Measurements from ENCODE around the gene CNTNAP1.

Gene CNTNAP1

DNA sequence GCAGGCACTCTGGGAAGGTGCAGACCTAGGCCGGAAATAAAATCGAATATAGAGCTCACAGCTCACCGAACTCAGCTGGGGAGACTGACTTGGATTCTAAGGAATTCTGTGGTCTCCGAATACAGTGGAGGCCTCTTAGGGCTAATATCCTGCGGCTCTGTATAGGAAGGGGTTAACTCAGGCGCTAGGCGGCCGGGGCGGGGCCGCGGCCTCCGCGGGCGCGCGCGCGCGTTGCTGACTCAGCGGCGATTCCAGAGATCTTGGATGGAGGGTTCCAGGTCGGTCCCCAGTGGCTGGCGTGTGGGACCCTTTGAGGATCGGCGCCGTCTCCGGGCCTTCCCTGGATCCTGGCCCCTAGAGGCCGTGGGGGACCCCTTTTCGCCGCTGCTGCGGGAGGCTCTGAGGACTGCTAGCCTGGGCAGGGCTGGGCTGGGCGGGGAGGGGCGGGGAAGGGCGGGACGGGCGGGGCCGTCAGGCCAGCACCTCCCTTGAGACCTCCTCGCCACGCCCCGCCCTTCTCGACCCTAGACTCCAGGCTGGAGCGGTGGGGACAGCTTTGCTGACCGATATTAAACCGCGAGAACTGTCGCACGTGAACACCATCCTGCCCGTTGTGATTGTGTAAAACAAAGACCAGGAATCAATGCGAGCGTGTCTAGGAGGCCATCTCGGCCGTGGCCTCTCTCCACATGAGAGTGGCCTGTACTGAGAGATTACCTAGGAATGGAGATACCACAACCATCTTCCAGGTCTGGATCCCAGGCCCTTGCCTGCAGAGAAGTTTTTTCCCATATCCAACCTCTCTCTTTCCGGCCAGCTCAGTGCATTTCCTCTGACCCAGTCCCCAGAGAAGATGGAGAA, 4.2 kb upstream of the CNTNAP1 start:
- H3K4me3 ChIP-seq (ENCODE audit: low read depth, low read length) = peak overlapping the region; percentile 73
- peaks cover 2% of the 10 kb centered on the region; the same call in 1 of the 2 replicates for H3K36me3 ChIP-seq (ENCODE audit: insufficient read depth, low read length)
- peak overlapping the region; percentile 91 for H3K27ac ChIP-seq (ENCODE audit: low read depth, low read length)
- H3K27me3 ChIP-seq (ENCODE audit: insufficient read depth, low read length) = no peaks in the 10 kb centered on the region
- peak overlapping the region; percentile 84 for H2AFZ ChIP-seq (ENCODE audit: low read length, unreplicated experiment)
- peaks cover 27% of the 10 kb centered on the region for H3K79me2 ChIP-seq (ENCODE audit: control insufficient read depth, insufficient read depth, low read length, unreplicated experiment)
- H3K4me1 ChIP-seq (ENCODE audit: control insufficient read depth, insufficient read depth, low read length, unreplicated experiment) = peaks cover 46% of the 10 kb centered on the region

DNA sequence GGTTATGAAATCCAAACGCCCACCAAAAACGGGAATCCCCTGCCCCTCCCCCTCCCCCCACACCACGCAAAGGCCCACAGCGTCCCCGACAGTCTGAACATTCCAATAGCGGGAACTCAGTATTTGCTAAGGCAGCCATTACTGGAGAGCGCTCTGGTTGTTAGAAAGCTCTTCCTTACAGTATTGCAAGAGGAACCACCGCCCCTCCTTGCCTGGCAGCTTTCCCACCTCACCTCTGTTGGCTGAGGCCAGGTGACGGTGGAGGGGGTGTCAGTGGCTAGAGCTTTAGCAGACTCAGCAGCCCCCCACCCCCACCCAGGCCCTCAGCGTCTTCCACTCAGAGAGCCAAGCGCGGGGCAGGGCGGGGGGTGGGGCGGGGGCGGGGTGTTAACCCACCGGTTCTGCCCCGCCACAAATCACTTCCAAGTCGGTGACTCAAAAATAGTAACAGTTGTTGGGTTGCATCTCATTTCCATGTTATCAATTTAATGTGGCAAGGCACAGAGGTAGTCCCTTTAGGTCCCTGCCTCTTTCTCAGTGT, 3.3 kb upstream of the CNTNAP1 start:
- Histone ChIP-seq H3K27me3 (ENCODE audit: insufficient read depth, low read length) (no peaks in the 10 kb centered on the region), H3K4me1 (ENCODE audit: control insufficient read depth, insufficient read depth, low read length, unreplicated experiment) (peaks cover 48% of the 10 kb centered on the region), H2AFZ (ENCODE audit: low read length, unreplicated experiment) (peak overlapping the region; percentile 74), H3K4me3 (ENCODE audit: low read depth, low read length) (peak overlapping the region; percentile 73), H3K27ac (ENCODE audit: low read depth, low read length) (peak overlapping the region; percentile 91), H3K79me2 (ENCODE audit: control insufficient read depth, insufficient read depth, low read length, unreplicated experiment) (peaks cover 30% of the 10 kb centered on the region), H3K36me3 (ENCODE audit: insufficient read depth, low read length) (no peaks in the 10 kb centered on the region)

DNA sequence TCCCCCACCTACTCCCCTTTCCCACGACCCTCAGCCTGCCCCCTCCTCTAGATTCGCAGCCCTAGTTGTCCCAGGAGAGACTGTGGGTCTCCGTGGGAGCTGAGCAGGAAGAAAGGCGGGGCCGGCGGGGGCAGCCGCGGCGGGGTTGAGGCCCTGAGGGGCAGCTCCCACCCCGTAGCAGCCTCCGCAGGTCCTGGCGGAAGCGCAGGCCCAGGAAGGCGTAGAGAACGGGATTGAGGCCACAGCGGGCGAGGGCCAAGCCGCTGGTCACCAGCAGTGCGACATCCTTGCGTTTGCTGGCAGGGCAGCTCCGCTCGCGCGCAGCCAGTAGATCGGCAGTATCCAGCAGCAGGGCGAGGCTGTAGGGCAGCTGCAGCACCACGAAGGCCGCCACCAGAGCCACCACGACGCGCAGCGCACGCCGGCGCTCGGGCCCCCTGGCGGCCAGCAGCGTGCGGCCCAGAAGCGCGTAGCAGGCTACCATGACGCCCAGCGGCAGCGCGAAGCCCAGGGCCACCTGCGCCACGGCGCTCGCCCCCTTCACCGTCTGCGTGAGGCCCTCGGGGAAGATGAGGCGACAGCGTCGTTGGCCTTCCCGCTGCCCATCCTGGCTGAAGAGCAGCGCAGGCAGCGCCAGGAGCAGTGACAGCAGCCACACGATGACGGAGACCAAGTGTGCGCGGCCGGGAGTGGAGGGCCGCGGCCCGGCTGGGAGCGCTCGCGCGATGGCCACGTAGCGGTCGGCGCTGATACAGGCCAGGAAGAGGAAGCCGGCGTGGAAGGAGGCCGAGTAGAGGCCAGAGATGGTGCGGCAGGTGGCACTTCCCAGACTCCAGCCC, 2.6 kb upstream of the CNTNAP1 start:
- Histone ChIP-seq H3K27me3 (ENCODE audit: insufficient read depth, low read length) (no peaks in the 10 kb centered on the region), H3K4me3 (ENCODE audit: low read depth, low read length) (peak overlapping the region; percentile 73), H3K27ac (ENCODE audit: low read depth, low read length) (peak overlapping the region; percentile 91), H2AFZ (ENCODE audit: low read length, unreplicated experiment) (peak overlapping the region; percentile 74), H3K36me3 (ENCODE audit: insufficient read depth, low read length) (no peaks in the 10 kb centered on the region), H3K79me2 (ENCODE audit: control insufficient read depth, insufficient read depth, low read length, unreplicated experiment) (peaks cover 28% of the 10 kb centered on the region), H3K4me1 (ENCODE audit: control insufficient read depth, insufficient read depth, low read length, unreplicated experiment) (peaks cover 42% of the 10 kb centered on the region)

DNA sequence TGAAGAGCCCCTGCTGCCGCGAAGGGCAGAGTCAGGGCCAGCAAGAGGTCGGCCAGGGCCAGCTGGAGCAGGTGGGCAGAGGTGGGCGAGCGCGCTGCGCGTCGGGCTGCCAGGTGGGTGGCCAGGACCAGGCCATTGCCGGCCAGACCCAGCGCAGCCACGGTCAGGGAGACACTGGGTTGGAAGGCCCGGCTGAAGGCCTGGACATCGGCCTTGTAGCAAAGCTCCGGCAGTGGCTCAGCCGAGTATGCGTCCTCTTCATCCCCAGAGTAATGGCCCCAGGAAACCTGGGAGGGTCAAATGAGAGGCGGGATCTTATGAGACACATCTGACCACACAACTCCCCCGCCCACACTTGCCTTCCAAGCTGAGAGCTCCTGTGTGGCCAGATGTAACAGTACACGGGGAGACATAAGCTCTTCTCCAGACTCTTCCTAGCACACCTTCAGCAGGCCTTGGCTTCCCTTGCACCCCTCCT, 2.0 kb upstream of the CNTNAP1 start:
- Histone ChIP-seq H2AFZ (ENCODE audit: low read length, unreplicated experiment) (peak overlapping the region; percentile 74), H3K4me3 (ENCODE audit: low read depth, low read length) (peak overlapping the region; percentile 73), H3K27me3 (ENCODE audit: insufficient read depth, low read length) (no peaks in the 10 kb centered on the region)

DNA sequence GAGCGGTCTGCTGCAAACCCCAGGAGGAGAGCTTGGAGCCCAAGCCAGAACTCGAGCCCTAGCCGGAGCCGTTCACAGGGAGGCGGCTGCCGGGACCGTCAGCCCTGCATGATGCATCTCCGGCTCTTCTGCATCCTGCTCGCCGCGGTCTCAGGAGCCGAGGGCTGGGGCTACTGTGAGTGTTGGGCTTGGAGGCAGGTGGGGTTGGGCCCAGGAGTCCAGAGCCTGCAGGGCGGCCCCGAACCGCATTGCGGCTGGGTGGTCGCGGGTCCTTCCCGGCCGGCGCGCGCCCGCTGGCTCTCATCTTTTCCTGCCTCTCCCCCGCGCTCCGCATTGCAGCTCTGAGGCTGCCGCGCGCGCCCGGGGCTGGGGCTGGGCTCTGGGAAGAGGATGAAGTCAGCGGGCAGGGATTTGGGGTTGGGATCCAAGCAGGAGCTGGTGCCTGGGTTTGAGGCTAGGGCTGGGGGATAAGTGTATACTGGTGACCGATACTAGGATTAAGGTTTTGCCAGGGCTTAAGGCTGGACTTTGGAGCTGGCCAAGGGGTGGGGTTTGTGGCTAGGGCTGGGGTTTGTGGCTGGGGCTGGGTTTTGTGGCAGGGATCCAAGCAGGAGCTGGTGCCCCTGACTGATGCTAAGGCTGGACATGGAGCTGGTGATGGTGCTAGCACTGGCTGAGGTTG, 532 bp downstream of the CNTNAP1 start:
- H3K4me3 ChIP-seq (ENCODE audit: low read depth, low read length) = peak overlapping the region; percentile 89
- H3K36me3 ChIP-seq (ENCODE audit: insufficient read depth, low read length) = peaks cover 8% of the 10 kb centered on the region
- peak overlapping the region; percentile 45; the same call in 1 of the 2 replicates for H3K27ac ChIP-seq (ENCODE audit: low read depth, low read length)
- peak overlapping the region; percentile 16 for H2AFZ ChIP-seq (ENCODE audit: low read length, unreplicated experiment)
- peaks cover 30% of the 10 kb centered on the region for H3K4me1 ChIP-seq (ENCODE audit: control insufficient read depth, insufficient read depth, low read length, unreplicated experiment)
- H3K27me3 ChIP-seq (ENCODE audit: insufficient read depth, low read length) = no peaks in the 10 kb centered on the region
- H3K79me2 ChIP-seq (ENCODE audit: control insufficient read depth, insufficient read depth, low read length, unreplicated experiment) = peaks cover 8% of the 10 kb centered on the region

More for the DNA sequence above, 2.0 kb upstream of the CNTNAP1 start:
- H3K27ac ChIP-seq (ENCODE audit: low read depth, low read length) = peak overlapping the region; percentile 91
- H3K4me1 ChIP-seq (ENCODE audit: control insufficient read depth, insufficient read depth, low read length, unreplicated experiment) = peaks cover 37% of the 10 kb centered on the region
- peaks cover 22% of the 10 kb centered on the region for H3K79me2 ChIP-seq (ENCODE audit: control insufficient read depth, insufficient read depth, low read length, unreplicated experiment)
- peaks cover under 1% of the 10 kb centered on the region; the same call in 1 of the 2 replicates for H3K36me3 ChIP-seq (ENCODE audit: insufficient read depth, low read length)

DNA sequence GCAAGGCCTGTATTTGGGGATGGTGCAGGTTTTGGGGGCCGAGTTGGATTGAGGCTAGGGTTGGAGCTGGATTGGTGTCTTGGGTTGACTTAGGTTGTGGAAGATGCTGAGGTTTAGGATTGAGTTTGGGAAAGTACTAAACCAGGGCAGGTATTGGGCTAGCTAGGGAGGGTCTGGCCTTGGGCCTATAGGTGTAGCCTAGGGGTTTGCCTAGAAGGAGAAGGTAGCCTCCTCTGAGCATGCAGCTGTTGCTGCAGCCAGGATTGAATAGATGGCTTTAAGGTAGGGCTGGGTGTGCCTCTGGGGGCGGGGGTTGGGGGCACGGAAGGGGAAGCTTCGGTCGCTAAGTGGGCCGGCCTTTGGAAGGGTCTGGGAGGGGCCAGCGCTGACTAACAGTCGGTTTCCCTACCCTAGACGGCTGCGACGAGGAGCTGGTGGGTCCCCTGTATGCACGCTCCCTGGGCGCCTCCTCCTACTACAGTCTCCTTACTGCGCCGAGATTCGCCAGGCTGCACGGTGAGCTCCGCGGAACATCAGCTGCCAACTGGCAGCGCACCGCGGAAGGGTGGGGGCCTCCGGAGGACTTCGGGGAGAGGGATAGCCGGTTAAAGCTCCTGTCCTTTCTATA, 1.2 kb downstream of the CNTNAP1 start:
- Histone ChIP-seq H3K4me3 (ENCODE audit: low read depth, low read length) (peak overlapping the region; percentile 89), H3K27me3 (ENCODE audit: insufficient read depth, low read length) (no peaks in the 10 kb centered on the region), H3K36me3 (ENCODE audit: insufficient read depth, low read length) (peaks cover 8% of the 10 kb centered on the region), H2AFZ (ENCODE audit: low read length, unreplicated experiment) (no peak overlapping the region), H3K79me2 (ENCODE audit: control insufficient read depth, insufficient read depth, low read length, unreplicated experiment) (peaks cover 8% of the 10 kb centered on the region), H3K4me1 (ENCODE audit: control insufficient read depth, insufficient read depth, low read length, unreplicated experiment) (peaks cover 29% of the 10 kb centered on the region), H3K27ac (ENCODE audit: low read depth, low read length) (no peak overlapping the region)

DNA sequence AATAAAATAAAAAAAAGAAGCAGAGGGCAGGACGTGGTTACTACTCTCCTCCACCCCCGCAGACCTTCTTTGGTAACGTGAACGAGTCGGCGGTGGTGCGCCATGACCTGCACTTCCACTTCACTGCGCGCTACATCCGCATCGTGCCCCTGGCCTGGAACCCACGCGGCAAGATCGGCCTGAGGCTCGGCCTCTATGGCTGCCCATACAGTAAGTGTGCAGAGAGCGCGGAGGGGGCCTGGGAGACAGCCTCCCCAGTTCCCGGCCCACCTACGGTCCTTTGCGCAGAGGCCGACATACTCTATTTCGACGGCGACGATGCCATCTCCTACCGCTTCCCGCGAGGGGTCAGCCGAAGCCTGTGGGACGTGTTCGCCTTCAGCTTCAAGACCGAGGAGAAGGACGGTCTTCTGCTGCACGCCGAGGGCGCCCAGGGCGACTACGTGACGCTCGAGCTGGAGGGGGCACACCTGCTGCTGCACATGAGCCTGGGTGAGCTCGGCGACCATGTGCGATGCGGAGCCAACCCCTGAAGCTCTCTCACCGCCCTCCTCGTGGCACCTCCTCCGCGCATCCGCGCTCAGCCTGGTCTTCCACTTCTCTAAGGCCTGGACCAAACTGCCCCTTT, 2.7 kb downstream of the CNTNAP1 start:
- Histone ChIP-seq H3K4me3 (ENCODE audit: low read depth, low read length) (no peak overlapping the region), H3K79me2 (ENCODE audit: control insufficient read depth, insufficient read depth, low read length, unreplicated experiment) (peaks cover 8% of the 10 kb centered on the region), H3K27ac (ENCODE audit: low read depth, low read length) (no peak overlapping the region), H3K27me3 (ENCODE audit: insufficient read depth, low read length) (no peaks in the 10 kb centered on the region), H2AFZ (ENCODE audit: low read length, unreplicated experiment) (no peak overlapping the region), H3K4me1 (ENCODE audit: control insufficient read depth, insufficient read depth, low read length, unreplicated experiment) (peaks cover 27% of the 10 kb centered on the region), H3K36me3 (ENCODE audit: insufficient read depth, low read length) (peaks cover 8% of the 10 kb centered on the region)

DNA sequence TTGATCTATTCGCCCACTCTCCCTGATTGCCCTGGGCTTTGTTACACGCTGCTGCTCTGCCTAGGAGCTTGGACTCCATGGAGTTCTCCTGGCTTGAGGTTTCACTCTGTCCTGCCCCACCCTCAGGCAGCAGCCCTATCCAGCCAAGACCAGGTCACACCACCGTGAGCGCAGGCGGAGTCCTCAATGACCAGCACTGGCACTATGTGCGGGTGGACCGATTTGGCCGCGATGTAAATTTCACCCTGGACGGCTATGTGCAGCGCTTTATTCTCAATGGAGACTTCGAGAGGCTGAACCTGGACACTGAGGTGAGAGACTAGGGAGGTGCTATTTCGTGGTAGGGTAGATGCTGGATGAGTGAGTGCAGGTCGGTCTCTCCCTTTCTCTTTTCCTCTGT, 3.5 kb downstream of the CNTNAP1 start:
- Histone ChIP-seq H3K27ac (ENCODE audit: low read depth, low read length) (no peak overlapping the region), H3K4me1 (ENCODE audit: control insufficient read depth, insufficient read depth, low read length, unreplicated experiment) (peaks cover 20% of the 10 kb centered on the region)

DNA sequence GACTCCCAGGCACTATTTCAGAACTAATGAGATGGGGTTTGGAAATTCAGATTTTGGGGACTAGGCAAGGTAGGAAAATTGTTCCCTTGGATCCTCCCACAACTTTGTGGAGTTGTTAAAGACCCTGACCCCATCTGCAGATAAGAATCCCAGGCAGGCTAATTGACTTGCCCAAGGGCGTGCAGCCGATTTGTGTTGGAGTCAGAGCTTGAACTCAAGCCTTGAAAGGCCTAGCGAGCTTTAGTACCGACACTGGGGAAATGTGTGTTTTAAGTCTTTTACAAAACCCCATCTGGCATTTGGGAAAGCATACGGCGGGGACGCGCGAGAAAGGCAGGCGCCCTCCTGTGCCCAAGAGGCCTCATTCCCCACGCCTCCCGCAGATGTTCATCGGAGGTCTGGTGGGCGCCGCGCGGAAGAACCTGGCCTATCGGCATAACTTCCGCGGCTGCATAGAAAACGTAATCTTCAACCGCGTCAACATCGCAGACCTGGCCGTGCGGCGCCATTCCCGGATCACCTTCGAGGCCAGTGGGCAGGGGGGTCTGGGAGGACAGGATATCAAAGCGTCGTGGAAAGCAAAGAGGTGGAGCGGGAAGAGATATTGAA, 4.3 kb downstream of the CNTNAP1 start:
- Histone ChIP-seq H3K4me3 (ENCODE audit: low read depth, low read length) (no peak overlapping the region), H3K36me3 (ENCODE audit: insufficient read depth, low read length) (peaks cover 8% of the 10 kb centered on the region), H3K27me3 (ENCODE audit: insufficient read depth, low read length) (no peaks in the 10 kb centered on the region), H3K27ac (ENCODE audit: low read depth, low read length) (no peak overlapping the region), H2AFZ (ENCODE audit: low read length, unreplicated experiment) (no peak overlapping the region), H3K79me2 (ENCODE audit: control insufficient read depth, insufficient read depth, low read length, unreplicated experiment) (peaks cover 5% of the 10 kb centered on the region), H3K4me1 (ENCODE audit: control insufficient read depth, insufficient read depth, low read length, unreplicated experiment) (peaks cover 14% of the 10 kb centered on the region)

More for the DNA sequence above, 3.5 kb downstream of the CNTNAP1 start:
- Histone ChIP-seq H3K4me3 (ENCODE audit: low read depth, low read length) (no peak overlapping the region), H3K27me3 (ENCODE audit: insufficient read depth, low read length) (no peaks in the 10 kb centered on the region), H3K79me2 (ENCODE audit: control insufficient read depth, insufficient read depth, low read length, unreplicated experiment) (peaks cover 8% of the 10 kb centered on the region), H3K36me3 (ENCODE audit: insufficient read depth, low read length) (peaks cover 8% of the 10 kb centered on the region), H2AFZ (ENCODE audit: low read length, unreplicated experiment) (no peak overlapping the region)

All from ACC112 (cell line).